C4-2B (cell line): ENCODE data around the gene MTHFS.
"Not testable (repeated sequence)": the region's sequence is repeated elsewhere in the genome, so short reads cannot be mapped to it uniquely, and the experiment has no call there.

Experiments used
- H3K27ac ChIP-seq: fragments of 450-650 bp; 2 replicates; pipeline ENCODE4 v1.5.1; 2017
- ZFX ChIP-seq: fragments of 450-650 bp; IDR thresholded peaks from 2 replicates; pipeline ENCODE4 v1.6.1; 2017
- TF ChIP-seq, protein P1 (sequence below): fragments of 450-650 bp; conservative IDR thresholded peaks from 2 replicates; pipeline ENCODE4 v1.5.1; 2017; ENCODE audit warnings: mild to moderate bottlenecking

The MTHFS gene

DNA sequence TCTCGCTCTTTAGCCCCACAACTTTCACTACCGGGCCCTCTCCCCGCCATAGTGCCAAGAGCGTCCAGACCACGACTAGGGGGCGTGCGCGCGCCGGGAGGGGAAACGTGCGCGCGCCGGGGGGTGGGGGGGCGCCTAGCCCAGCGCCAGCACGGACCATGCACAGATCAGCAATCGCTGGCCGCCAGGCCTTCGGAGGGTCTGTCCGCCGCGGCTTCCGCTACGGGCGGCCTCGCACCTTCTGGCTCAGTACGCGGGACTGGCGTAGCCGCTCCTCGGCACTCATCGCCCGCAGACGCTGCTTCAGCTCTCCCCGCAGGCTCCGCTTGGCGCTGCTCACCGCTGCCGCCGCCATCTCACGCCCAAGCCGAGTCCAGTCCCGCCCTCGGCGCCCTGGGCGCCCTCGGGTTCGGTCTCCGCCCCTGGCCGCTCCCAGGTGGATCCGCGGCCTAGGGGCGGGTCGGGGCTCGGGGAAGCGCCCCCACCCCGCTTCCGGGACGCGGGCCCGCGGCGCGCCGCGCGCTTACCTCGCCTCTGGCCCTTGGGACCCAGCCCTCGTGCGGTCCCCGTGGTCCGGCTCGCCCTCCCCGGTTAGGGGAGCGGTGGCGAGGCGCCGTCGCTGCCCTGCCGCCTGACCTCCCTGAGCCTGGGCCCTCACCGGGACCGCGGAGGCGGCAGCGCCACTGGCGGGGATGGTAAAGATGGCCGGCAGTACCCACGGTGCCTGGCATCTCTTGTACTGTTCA, at the start of gene MTHFS:
Gene MTHFS, minus strand, starts transcription at position 381 of the 746 bp plus-strand sequence. Its CDS starts 26 bp downstream, at position 355.
- H3K27ac ChIP-seq: peak within 1 kb of the TSS; percentile 96
- TF ChIP-seq ZFX: peak; percentile 81
- TF ChIP-seq, protein P1, sequence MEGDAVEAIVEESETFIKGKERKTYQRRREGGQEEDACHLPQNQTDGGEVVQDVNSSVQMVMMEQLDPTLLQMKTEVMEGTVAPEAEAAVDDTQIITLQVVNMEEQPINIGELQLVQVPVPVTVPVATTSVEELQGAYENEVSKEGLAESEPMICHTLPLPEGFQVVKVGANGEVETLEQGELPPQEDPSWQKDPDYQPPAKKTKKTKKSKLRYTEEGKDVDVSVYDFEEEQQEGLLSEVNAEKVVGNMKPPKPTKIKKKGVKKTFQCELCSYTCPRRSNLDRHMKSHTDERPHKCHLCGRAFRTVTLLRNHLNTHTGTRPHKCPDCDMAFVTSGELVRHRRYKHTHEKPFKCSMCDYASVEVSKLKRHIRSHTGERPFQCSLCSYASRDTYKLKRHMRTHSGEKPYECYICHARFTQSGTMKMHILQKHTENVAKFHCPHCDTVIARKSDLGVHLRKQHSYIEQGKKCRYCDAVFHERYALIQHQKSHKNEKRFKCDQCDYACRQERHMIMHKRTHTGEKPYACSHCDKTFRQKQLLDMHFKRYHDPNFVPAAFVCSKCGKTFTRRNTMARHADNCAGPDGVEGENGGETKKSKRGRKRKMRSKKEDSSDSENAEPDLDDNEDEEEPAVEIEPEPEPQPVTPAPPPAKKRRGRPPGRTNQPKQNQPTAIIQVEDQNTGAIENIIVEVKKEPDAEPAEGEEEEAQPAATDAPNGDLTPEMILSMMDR: peak; percentile 48

GRCh38 chr15:79944622-79945021, 47.8 kb upstream of the MTHFS start:
- H3K27ac ChIP-seq: no peak overlapping the region
- TF ChIP-seq ZFX: no peak
- TF ChIP-seq, protein P1: no peak

GRCh38 chr15:79943820-79944219, 47.0 kb upstream of the MTHFS start:
- no peak overlapping the region for H3K27ac ChIP-seq
- TF ChIP-seq ZFX: no peak
- TF ChIP-seq, protein P1: no peak

- TF ChIP-seq, protein P1: no peak
- TF ChIP-seq ZFX: no peak
- no peak overlapping the region for H3K27ac ChIP-seq
Observed at GRCh38 chr15:79942741-79943481, 46.1 kb upstream of the MTHFS start.

DNA sequence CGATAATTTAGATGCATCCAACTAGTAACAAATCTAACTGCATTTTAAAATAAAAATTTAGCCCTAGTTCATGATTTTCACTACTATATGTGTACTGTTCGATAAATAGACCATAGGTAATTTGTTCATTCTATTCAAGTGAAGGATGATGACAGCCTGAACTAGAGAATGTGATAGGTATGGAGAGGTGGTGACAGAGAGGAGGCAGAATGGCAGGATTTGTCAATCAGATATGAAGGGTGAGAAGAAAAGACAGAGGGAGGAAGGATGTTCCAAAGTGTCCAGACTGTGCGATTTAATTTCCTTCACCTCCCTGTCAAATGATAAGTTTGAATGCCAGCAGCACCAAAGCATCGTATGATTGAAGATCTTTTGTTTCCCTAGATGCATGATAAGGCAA, 42.6 kb upstream of the MTHFS start:
- TF ChIP-seq ZFX: no peak
- TF ChIP-seq, protein P1: no peak
- no peak overlapping the region for H3K27ac ChIP-seq

DNA sequence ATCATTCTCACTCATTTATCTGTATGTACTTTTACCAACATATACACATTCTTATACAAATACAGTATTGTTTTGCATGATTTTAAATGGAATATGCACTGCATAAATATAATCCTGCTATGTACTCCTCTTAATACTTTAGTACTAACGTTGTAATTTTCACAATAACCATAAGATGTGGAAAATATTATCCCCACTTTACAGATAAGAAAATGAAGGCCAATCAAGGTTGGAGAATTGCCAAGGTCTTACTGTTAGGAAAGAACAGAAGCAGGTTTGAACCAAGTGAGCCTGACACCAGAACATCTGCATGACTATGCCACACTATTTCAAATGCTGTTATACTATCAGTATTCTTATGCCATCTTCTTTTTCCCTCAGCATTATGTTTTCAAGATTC, 41.3 kb upstream of the MTHFS start:
- H3K27ac ChIP-seq: no peak overlapping the region
- TF ChIP-seq, protein P1: no peak
- TF ChIP-seq ZFX: no peak

GRCh38 chr15:79935556-79936201, 38.9 kb upstream of the MTHFS start:
- not testable (repeated sequence) for H3K27ac ChIP-seq
